ENCODE measurements around the gene CYP3A7.
"Not testable (repeated sequence)": the region's sequence is repeated elsewhere in the genome, so short reads cannot be mapped to it uniquely, and the experiment has no call there.

Gene CYP3A7

DNA sequence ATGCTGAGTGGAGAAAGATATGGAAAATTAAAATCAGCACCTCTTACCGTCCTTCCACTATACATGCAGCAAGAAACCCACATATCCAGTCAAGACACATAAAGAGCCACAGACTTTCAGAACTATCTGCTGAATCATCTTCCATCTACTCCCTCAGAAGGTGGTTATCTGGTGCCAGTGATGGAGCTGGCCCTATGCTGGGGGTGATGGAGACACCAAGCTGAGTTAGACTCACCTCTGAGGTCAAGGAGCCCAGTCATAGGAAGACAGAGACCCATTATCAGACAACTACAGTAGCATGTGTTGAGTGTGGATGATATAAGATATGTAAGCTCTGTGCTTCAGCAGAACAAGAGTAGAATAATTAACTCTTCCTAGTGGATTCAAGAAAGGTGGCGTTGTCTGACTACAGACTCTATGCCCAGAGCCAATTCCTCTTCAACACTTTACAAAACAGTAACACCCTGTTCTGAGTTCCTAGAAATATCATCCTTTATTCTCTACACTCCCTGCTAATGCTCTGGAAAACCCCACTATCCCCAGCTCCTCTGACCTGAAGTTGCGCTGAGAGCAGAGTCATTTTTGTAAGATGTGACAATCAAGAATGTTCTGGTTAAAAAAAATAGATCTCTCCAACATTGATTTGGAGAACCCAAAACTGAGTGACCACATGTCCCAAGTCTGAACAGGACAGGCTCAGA is 69.5 kb downstream of the CYP3A7 start:
- DNase-seq: no peak

DNA sequence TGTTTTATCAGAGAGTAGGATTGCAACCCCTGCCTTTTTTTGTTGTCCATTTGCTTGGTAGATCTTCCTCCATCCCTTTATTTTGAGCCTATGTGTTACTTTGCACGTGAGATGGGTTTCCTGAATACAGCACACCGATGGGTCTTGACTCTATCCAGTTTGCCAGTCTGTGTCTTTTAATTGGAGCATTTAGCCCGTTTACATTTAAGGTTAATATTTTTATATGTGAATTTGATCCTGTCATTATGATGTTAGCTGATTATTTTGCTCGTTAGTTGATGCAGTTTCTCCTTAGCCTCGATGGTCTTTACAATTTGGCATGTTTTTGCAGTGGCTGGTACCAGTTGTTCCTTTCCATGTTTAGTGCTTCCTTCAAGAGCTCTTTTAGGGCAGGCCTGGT is 77.1 kb downstream of the CYP3A7 start:
- DNase-seq: not testable (repeated sequence)
